Right lobe of liver (tissue), 6 donors: ENCODE data around the gene UBAP2L. TPM values are rescaled to one million over a fixed set of nuclear protein-coding genes. Genes with fewer than 3 reads are reported as not detected.

Experiments
- ATAC-seq, 4 donors: fragments of 200-7000 bp; cut with Tn5 transposase; one replicate each; pipeline ENCODE4 v1.9.1; 2020; ENCODE audit warnings: mild to moderate bottlenecking in 4 of 4, moderate library complexity in 4 of 4
- DNase-seq, 3 donors: peaks; one replicate each; pipeline ENCODE4 v3.0.0-alpha.2; 2020
- H3K27ac ChIP-seq, 3 donors: fragments of 200-600 bp; one replicate each; pipeline ENCODE4 v1.8.0; 2022
- H3K27me3 ChIP-seq, 2 donors: fragments of 200-600 bp; one replicate each; pipeline ENCODE4 v1.8.0; 2022
- H3K36me3 ChIP-seq, 4 donors: fragments of 200-600 bp; sonication (generic) in 1 of 4; one replicate each; pipeline versions ENCODE4 v1.5.1 to v1.8.0; 2017 to 2022; ENCODE audit warnings: control low read depth in 1 of 4
- H3K4me1 ChIP-seq, 4 donors: fragments of 200-600 bp; sonication (generic) in 1 of 4; one replicate each; pipeline versions ENCODE4 v1.5.1 to v1.8.0; 2017 to 2022; ENCODE audit warnings: control low read depth in 1 of 4
- H3K4me3 ChIP-seq, 3 donors: fragments of 200-600 bp; one replicate each; pipeline ENCODE4 v1.8.0; 2022
- H3K9me3 ChIP-seq, 4 donors: fragments of 200-600 bp; sonication (generic) in 1 of 4; one replicate each; pipeline versions ENCODE4 v1.5.1 to v1.8.0; 2017 to 2022; ENCODE audit warnings: control low read depth in 1 of 4
- CTCF ChIP-seq, 4 donors: fragments of 200-600 bp in 3 of 4; fragments of 450-650 bp in 1 of 4; IDR thresholded peaks; one replicate each; pipeline versions ENCODE4 v1.5.1 to v1.8.0; 2016 to 2022; ENCODE audit warnings: antibody characterized with exemption in 4 of 4, mild to moderate bottlenecking in 2 of 4
- POLR2A ChIP-seq: fragments of 450-650 bp; IDR thresholded peaks from one replicate; pipeline ENCODE4 v1.6.1; 2017; ENCODE audit warnings: antibody characterized with exemption, mild to moderate bottlenecking
- WGBS: methylation state at CpG from one replicate; pipeline ENCODE4 v1.1.6; 2018; ENCODE audit warnings: low coverage, low lambda C conversion rate; ENCODE audit not compliant: insufficient coverage; ENCODE audit errors: missing lambda C conversion rate; 5-methylcytosine and 5-hydroxymethylcytosine counted together
- intact Hi-C, 2 donors: fragments of 100-400 bp; cut with DNase I; formaldehyde crosslinking; loops; one replicate each; pipeline versions ENCODE4 v1.11.2 to v1.14.1; 2022
- total RNA-seq, 6 experiments: library from RNA; depleted of rRNA in 2 of 6; stranded (reverse); fragments of >200 nt in 2 of 6; fragmentation: NEBNext Ultra II Directional in 3 of 6; extraction: Animal tissue kit (Norgen Biotek cat#: 25700) in 3 of 6; gene quantifications; one replicate each; pipeline versions ENCODE4 v1.1.0 to v1.2.4, GENCODE V29; 2016 to 2023
- donor health status: DM: no; HTN: yes; CAD: no.
- donor health status: DM: no; HTN: no; CAD: no.
- donor health status: DM: no; HTN: no; CAD: no.
- donor health status: DM: no; HTN: yes; CAD: no.
- donor health status: DM: no; HTN: yes; CAD: no.

The UBAP2L gene
- total RNA-seq, 6 experiments from 2014 or later = 26.8 to 57.2 (median 40.4) TPM

GRCh38 chr1:154182344-154183045 lies 38.3 kb upstream of the UBAP2L start:
- Histone ChIP-seq H3K4me3 (peak overlapping the region; percentile 85 to 99 (median 98)), H3K4me1 (peaks cover 3 to 48% (median 19%) of the 10 kb centered on the region in 4 donors), H3K36me3 (no peaks in the 10 kb centered on the region), H3K27me3 (no peaks in the 10 kb centered on the region), H3K9me3 (no peaks in the 10 kb centered on the region), H3K27ac (peak overlapping the region; percentile 77 to 88 (median 84))
- ATAC-seq = peak; percentile 45 to 54 (median 50)
- WGBS = 0% methylated on average over 8 of the region's 35 CpGs
- DNase-seq = peak; percentile 82 to 87 (median 85)
- TF ChIP-seq CTCF (IDR thresholded peaks at IDR 0.05) = no peak
- peak; percentile 29 for TF ChIP-seq POLR2A
- intact Hi-C loops = no loop called here

- peaks cover 3 to 40% (median 16%) of the 10 kb centered on the region in 4 donors for H3K4me1 ChIP-seq
- H3K36me3 ChIP-seq = no peaks in the 10 kb centered on the region
- DNase-seq (peak; percentile 98 to 99 (median 99)), ATAC-seq (peak; percentile 90 to 96 (median 92))
- TF ChIP-seq POLR2A (peak; percentile 99), CTCF (IDR thresholded peaks at IDR 0.05) (no peak)
- H3K27ac ChIP-seq = peak overlapping the region; percentile 77 to 88 (median 84)
- H3K27me3 ChIP-seq = no peaks in the 10 kb centered on the region
- intact Hi-C loops = no loop called here
- WGBS = 11% methylated on average over 19 of the region's 41 CpGs
- H3K4me3 ChIP-seq = peak overlapping the region; percentile 85 to 99 (median 98)
- H3K9me3 ChIP-seq = no peaks in the 10 kb centered on the region
Observed at GRCh38 chr1:154183046-154183915, 37.5 kb upstream of the UBAP2L start.

- Histone ChIP-seq H3K4me1 (peaks cover 0 to 11% (median 0%) of the 10 kb centered on the region in 4 donors), H3K4me3 (no peak overlapping the region), H3K27me3 (no peaks in the 10 kb centered on the region), H3K9me3 (no peaks in the 10 kb centered on the region), H3K36me3 (no peaks in the 10 kb centered on the region), H3K27ac (no peak overlapping the region)
- DNase-seq (peak in 1 of 3 donors; percentile 60), ATAC-seq (peak in 2 of 4 donors; percentile 9 to 12)
- TF ChIP-seq POLR2A (no peak), CTCF (IDR thresholded peaks at IDR 0.05) (peak; percentile 45 to 66 (median 50))
- WGBS = 60% methylated on average over 1 of the region's 1 CpG
- intact Hi-C loops = no loop called here
Observed at GRCh38 chr1:154186177-154186576, 34.6 kb upstream of the UBAP2L start.

GRCh38 chr1:154186852-154187501 lies 33.8 kb upstream of the UBAP2L start:
- no peak for TF ChIP-seq POLR2A
- no peak for TF ChIP-seq CTCF (IDR thresholded peaks at IDR 0.05)
- no peaks in the 10 kb centered on the region for H3K9me3 ChIP-seq
- intact Hi-C loops = no loop called here
- no peak overlapping the region for H3K4me3 ChIP-seq
- H3K36me3 ChIP-seq = no peaks in the 10 kb centered on the region
- DNase-seq (no peak), ATAC-seq (no peak)
- H3K27me3 ChIP-seq = no peaks in the 10 kb centered on the region
- H3K27ac ChIP-seq = no peak overlapping the region
- 20% methylated on average over 2 of the region's 2 CpGs for WGBS
- peaks cover 0 to 4% (median 0%) of the 10 kb centered on the region in 4 donors for H3K4me1 ChIP-seq
